AG04449 (cell line): ENCODE measurements around the gene ACER3.
"Not testable (repeated sequence)": the region's sequence is repeated elsewhere in the genome, so short reads cannot be mapped to it uniquely, and the experiment has no call there.

Source experiments
- CTCF ChIA-PET: fragments of 350-600 bp; formaldehyde crosslinking; extraction: SDS; loops from one replicate; lab custom pipeline; 2021; ENCODE audit warnings: antibody characterized with exemption; lab: Yijun Ruan, JAX
- POLR2A ChIA-PET: fragments of 400-600, 350-600 bp; formaldehyde crosslinking; extraction: SDS; loops from one replicate; lab custom pipeline; 2020; ENCODE audit warnings: antibody characterized with exemption, inconsistent platforms; lab: Yijun Ruan, JAX
- DNase-seq: peaks from one replicate; pipeline ENCODE4 v3.0.0-alpha.2; 2010; ENCODE audit warnings: low read depth, low spot score
- H3K4me3 ChIP-seq: 2 replicates; pipeline ENCODE4 v1.5.1; 2011; ENCODE audit warnings: low read depth, mild to moderate bottlenecking, control low read depth, low read length
- CTCF ChIP-seq: IDR thresholded peaks from one replicate; pipeline ENCODE4 v1.5.1; 2011; ENCODE audit warnings: mild to moderate bottlenecking, moderate library complexity, low read length, control low read depth, inconsistent platforms; ENCODE audit not compliant: insufficient read depth; ENCODE audit errors: missing control alignments

The ACER3 gene

GRCh38 chr11:76857781-76858410, 2.8 kb upstream of the ACER3 start:
- no peak for DNase-seq
- TF ChIP-seq CTCF: no peak
- POLR2A ChIA-PET: no interaction called here
- no peak overlapping the region for H3K4me3 ChIP-seq
- CTCF ChIA-PET: interaction anchor here (2.0 to 2.3 kb wide), 2 partner anchors 61 to 136 kb away, joined by 4 to 12 read pairs; no protein-coding TSS in a partner anchor

- no peak for TF ChIP-seq CTCF
- no peak overlapping the region for H3K4me3 ChIP-seq
- no peak for DNase-seq
- ChIA-PET CTCF (interaction anchor here (0.8 to 2.3 kb wide), 7 partner anchors 8 to 138 kb away, joined by 3 to 12 read pairs (median 4); no protein-coding TSS in a partner anchor), POLR2A (no interaction called here)
Observed at GRCh38 chr11:76859708-76860227, 950 bp upstream of the ACER3 start.

- DNase-seq: no peak
- ChIA-PET POLR2A (interaction anchor here (0.7 kb wide), 1 partner anchor 26 kb away, joined by 3 read pairs; no protein-coding TSS in a partner anchor), CTCF (interaction anchor here (1.5 to 2.0 kb wide), 2 partner anchors 9 to 58 kb away, joined by 3 to 4 read pairs; no protein-coding TSS in a partner anchor)
- H3K4me3 ChIP-seq: peak overlapping the region; percentile 86
- no peak for TF ChIP-seq CTCF
Observed at GRCh38 chr11:76861490-76861953, 804 bp downstream of the ACER3 start.

GRCh38 chr11:76862794-76863193, 2.1 kb downstream of the ACER3 start:
- CTCF ChIA-PET: interaction anchor here (2.8 kb wide), 1 partner anchor 56 kb away, joined by 13 read pairs; no protein-coding TSS in a partner anchor
- POLR2A ChIA-PET, H3K4me3 ChIP-seq, DNase-seq: not testable (repeated sequence)

- TF ChIP-seq CTCF: no peak
- no peak overlapping the region for H3K4me3 ChIP-seq
- POLR2A ChIA-PET: no interaction called here
- no peak for DNase-seq
- CTCF ChIA-PET: interaction anchor here (2.8 kb wide), 1 partner anchor 56 kb away, joined by 13 read pairs; no protein-coding TSS in a partner anchor
Observed at GRCh38 chr11:76863196-76863777, 2.6 kb downstream of the ACER3 start.

- CTCF ChIA-PET: interaction anchor here (1.1 to 1.4 kb wide), 2 partner anchors 47 to 139 kb away, joined by 3 to 6 read pairs; no protein-coding TSS in a partner anchor
- no peak overlapping the region for H3K4me3 ChIP-seq
- TF ChIP-seq CTCF: no peak
- DNase-seq: no peak
- POLR2A ChIA-PET: no interaction called here
Observed at GRCh38 chr11:76872959-76873827, 12.5 kb downstream of the ACER3 start.
